OCI-M2 (cell line): ENCODE data around the gene KLHL40.

ENCODE experiments used
- DNase-seq: peaks from one replicate; lab custom pipeline; 2025; ENCODE audit not compliant: unreplicated experiment; lab: John Stamatoyannopoulos, UW

Gene KLHL40

DNA sequence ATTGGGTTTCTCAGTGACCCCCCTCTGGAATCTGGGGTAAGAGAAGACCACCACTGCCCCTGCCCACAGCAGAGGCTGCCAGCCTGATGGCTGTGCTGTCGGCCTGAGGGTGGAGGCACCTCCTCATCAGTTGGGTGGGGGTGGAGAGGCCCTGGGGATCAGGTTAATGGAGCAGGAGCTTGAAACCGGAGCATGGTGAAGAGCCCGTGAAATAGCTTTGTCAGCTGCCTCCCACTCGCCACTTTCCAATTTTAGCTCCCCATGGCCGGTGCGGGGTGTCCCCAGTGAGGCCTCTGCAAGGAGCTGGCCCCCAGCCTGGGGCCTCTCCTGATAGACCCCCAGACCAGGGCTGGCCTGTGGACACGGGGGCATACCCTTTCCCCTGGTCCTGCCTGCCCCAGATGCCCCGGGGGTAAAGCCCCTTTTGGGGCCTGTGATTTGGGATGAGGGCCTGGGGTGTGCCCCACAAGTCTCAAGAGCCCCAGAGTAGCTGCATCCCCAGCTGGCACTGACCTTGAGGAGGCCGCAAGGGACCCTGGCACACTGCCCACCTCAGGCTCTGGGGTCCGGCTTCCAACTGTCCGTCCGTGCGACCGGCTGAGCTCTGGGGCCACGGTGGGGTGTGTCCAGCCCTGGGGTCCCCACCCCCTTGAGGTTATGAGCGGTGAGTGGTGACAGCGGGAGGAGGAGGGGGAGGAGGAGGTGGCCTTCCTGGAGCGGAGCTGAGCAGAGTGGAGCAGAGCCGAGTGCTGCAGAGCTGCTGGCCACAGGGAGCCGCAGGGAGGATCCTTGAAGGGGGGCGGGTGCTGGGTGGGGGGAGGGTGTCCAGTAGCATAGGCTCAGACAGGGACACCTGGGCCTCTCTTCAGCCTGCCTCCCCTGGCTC, 17.0 kb downstream of the KLHL40 start, which contains the start of gene HHATL:
TSS of gene HHATL (minus strand) at position 733 of the 886 bp plus-strand sequence. CDS start 1,972 bp downstream, outside the sequence.
- no peak for DNase-seq

DNA sequence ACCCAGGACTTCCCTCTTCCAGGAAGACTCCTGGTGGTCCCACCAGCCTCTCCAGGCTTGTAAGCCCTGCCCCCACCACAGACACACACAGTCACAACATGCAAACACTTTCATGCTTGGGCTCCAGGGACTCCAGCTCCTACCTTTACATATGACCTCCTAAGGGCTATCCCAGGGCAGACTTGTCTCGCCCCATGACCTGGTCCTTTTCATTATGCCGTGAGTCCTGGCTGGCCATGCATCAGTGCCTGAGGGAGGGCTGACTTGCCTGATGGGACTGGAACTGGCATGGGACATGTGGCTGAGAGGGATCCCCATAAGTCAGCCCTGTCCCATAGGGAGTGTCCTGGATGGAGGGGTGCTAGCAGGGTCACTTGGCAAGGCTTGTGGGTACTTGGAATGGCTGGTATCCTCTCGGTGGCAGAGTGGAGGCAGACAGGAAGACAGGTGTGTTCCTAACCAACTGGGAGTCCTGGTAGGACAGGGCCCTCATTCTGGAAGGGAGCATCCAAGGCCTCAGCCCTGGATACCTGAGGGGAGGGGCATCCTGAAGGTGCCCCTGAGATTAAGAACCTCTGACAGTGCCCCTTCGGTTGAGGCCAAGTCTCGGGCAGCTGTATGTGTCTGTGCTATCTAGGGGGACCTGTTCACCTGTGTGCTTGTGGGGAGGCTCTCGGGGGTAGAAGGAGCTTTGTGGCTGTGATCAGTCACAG, 17.8 kb downstream of the KLHL40 start:
- DNase-seq, result no peak

DNA sequence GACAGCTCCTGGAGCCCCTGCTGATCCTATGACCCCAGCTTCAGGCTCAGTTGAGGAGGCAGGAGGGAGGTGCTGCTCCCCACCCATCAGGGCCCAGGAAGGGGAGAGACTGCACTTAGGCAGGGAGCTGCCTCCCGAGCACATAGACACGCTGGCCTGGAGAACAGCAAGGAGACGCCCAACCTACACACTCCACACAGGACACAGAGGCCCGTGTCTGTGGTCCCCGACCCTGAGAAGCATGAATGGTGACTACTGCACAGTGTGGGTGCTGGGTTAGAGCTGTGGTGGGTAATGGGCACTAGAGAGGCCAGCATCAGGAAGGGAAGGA, 18.3 kb downstream of the KLHL40 start:
- no peak for DNase-seq

DNA sequence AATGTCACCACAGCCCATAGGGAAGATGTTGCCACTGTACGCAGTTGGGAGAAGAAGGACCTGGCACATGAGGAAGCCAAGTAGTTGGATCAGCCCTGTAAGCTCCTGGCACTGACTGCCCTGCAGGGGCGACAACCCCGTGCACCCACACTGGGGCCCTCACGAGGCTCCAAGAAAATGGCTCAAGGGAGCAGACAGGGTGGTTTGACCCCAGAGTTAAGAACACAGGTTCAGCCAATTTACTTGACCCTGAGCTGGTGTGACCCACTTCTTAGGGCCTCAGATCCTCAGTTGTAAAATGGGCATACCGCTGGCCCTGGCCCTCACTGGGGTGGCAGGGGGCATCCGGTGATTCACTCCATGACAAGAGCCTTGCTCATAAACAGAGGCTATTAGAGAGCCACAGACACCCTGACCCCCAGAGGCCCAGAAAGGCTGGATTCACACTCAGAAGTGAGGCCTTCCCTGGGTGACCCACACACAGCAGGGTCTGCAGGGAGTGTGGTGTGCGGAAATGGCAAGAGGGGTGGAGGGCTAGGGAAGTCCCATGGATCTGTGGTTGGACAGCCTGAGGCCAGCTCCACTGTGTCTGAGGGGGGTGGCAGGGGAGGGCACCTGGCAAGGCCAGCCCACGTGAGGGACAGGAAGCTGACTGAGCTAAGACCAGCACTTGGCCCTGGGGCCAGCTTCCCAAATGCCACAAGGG, 19.0 kb downstream of the KLHL40 start:
- DNase-seq, result no peak

DNA sequence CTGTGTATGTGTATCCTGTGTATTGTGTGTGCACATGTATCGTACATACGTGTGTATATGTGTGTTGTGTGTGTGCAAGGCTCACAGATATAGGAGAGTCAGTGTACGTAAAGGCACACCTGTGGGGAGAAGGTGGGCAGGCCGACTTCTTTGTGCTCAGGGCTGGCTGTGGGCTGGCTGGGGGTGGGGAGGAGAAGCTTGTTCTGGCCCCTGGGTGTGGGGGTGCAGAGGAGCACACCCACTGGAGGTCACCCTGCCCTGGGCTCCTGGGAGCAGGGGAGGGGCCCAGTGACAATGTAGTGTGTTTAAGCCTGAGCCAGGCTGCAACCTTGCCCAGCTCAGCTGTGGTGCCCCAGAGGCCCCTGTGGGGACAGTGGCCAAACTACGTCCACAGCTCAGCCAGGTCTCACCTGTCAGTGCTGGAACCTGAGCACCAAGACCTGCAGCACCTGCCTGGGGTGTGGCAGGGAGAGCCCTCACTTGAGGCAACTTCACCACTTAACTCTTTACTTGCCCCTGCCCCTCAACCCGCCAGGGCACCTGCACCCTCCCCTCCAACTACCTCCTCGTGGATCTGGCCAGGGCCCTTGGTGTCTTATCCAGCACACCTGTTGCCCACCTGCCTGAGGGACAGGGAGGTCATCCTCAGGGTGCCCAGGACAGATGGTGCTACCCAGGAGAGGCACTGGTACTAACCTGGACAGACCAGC, 19.9 kb downstream of the KLHL40 start:
- no peak for DNase-seq

DNA sequence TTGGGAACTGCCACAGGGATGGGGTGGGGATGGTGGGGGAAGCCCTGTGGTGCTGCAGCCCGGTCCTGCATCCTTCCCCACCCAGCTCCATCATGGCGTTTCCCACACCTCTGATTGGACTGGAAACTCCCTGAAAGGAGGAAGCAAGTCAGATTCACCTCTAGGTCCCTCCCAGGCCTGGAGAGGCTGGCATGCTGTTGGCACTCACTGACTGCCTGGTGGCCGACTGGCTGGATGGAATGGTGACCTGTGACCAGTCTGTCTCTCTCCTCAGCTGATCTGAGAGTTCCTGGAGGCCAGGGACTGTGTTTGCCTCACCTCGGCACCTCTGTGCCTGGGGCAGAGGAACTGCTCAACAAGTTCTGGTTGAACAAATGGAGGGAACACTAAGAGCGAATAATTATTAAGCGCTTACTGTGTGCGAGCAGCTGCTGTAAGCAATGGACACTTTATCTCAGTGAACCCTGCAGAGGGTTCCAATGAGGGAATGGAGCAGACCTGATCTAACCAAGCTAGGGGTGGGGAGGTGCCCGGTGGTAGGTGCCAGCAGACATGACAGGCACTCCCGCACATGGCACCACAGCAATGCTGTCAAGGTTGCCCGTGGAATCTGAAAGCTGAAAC, 20.7 kb downstream of the KLHL40 start:
- no peak for DNase-seq

DNA sequence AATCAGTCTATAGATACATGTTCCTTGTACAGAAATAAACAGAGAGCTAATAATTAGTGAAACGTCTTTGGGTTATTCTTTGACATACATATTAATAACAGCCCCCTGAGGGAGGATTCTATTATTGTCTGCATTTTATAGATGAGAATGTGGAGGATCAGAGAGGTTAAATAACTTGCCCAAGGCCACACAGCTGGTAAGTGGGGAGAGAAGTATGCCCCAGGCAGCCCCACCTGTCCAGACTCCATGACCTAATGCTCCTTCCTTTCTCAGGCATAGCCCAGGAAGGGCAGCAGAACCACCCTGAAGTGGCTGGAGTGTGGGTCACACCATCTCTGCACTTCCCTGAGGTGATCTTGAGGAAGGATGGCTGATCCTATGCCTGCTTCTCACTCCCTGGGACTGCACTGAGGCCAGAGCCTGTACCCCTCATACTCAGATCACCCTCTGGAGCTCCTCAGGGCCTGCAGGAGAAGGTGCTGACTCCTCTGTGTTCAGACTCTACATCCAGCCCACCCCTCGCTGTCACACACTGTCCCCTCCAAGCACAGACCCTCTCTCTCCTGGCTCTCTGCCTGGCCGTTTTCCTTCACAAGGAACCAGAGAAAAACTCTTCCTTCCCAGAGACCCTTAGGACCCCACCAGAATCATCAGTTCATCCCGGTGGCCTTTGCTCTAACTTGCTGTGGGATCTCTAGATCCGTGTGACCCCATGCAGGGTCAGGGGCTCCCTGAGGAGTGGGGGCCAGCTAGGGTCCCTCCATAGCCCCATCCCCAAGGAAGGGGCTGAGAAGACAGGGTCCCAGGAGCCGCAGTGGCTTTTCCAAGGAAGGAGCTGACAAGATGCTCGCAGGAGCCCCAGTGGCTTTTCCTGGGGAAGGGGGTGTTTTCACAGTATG, 21.6 kb downstream of the KLHL40 start:
- DNase-seq, result no peak

DNA sequence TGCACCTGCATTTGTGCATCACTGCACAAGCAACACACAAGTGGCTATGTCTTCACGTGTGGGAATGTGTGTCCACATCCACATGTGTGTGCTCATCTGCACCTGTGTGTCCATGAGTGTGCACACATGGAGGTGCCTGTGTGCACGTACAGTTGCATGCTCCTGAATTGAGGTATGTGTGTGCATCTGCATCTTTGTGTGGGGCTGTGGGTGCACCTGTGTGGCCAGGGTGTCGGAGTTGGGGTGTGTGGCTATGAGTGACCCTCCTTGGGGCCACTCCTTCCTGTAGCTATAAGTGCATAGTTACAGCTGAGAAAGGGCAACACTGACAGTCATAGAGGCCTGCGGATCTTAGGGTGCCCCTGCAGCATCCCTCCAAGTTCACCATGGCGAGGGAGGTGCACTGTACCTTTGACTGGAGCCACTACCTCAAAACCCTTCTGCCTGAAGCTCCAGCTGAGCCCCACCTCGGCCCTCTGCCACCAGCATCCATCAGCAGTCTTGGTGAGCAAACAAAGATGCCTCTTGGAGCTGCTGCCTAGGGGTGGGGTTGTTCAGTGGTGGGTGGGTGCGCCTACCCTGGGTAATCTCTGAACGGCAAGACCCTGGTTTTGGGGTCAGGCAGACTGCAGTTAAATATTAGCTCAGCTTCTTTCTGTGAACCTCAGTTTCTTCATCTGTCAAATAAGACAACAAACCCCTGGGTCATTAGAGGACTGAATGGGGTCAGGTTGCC, 22.5 kb downstream of the KLHL40 start:
- DNase-seq, result no peak

DNA sequence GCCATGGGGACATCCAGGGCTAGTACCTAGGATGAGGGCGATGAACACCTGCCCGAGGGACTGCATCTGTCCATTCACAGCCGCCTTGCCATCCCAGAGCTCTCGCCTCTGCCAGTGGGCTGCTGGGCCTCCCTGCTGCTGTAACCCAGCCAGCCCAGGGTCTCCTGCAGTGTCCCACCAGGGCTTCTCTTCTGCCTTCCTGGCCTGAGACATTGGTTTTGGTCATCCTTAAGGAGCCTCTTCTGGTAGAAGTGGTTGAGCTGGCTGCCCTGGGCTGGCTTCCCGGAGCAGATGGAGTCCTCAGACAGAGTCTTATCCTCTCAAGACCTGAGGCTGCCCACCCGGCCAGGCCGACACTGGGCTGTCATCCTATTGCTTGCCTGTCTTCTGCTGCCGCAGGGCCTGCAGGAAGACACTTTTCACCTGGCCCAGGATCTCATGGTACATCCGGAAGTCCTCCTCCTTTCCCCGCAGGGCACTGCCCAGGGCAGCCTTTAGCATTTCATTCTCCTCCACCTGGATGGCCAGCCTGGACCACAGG, 23.3 kb downstream of the KLHL40 start:
- no peak for DNase-seq

DNA sequence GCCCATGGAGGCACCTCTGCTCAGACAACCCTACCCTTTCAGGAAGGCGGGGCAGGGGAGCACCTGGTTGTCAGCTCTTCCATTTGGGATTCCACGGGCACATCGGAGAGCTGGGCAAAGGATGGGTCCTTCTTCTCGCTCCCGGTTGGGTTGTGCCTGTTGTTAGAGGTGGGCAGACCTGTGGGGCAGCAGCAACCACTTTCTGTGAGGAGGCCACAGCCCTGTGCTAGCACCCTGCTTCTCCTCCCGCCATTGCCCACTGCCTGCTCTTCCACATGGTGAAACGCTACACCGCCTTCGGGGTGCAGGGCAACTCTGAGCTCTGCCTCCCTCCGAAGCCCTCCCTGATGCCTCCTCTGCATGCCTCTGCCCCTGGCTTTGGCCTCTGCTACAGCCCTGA, 24.3 kb downstream of the KLHL40 start:
- no peak for DNase-seq

DNA sequence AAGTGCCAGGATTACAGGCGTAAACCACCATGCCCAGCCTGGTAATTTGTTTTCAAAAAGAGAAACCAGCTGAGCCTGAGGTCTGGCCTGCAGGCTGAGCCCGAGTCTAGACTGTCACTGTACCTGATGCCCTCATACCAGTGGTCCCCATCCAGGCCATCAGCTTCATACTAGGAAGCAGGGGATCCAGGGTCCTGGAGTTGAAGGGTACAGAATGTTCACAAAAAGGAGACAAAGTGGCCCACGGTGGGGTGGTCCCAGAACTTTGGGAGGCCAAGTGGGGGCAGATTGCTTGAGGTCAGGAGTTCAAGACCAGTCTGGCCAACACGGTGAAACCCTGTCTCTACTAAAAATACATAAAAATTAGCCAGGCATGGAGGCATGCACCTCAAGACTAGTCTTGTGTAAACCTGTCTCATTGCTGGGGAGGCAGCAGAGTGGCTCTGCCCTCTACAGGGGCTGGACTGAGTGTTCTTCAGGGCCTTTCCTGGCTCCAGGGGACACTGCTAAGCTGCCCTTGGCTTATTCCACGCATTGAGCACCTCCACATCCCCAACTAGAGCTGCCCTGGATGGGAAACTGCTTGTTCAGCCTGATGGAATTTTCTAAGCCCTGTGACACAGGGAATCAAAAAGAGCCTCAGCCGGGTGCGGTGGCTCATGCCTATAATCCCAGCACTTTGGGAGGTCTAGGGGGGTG, 25.1 kb downstream of the KLHL40 start:
- DNase-seq, result no peak

DNA sequence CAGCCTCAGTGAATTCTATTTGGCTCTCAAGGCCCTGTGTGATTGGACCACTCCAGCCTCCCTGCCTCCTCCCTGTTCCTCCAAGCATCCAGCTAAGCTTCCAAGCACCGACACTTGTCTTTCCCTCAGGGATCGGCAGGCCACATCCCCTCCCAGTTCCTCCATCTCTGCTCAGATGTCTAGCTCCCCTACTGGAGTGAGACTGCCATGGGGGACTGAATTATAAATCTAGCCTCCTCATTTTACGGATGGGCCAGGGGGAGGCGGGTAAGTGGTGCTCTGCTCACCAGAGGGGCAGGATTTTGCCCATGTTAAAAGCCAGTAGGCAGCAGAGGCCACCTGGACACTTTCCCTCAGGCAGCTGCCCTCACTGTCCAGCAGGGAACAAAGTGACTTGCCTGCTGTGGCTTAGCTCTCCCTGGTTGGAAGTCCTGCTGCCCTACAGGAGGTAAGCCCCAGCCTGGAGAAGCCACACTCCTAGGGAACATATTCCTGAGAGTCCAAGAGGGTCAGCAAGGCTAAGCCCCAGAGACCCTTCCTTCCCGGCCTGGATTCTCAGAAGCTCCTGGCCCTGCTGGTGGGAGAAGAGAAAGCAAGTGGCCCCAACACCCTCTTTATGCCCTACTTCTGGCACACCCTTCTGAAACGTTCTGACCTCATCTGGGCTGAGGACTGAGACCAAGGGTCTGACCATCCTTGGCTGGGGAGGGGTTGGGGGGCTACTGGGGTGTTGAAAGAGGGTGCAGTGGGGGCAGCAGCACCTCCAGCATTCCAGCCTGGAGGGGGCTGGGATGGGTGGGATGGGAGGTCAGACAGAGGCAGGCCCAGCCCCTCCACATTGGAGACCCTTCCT, 26.4 kb downstream of the KLHL40 start:
- DNase-seq, result no peak

DNA sequence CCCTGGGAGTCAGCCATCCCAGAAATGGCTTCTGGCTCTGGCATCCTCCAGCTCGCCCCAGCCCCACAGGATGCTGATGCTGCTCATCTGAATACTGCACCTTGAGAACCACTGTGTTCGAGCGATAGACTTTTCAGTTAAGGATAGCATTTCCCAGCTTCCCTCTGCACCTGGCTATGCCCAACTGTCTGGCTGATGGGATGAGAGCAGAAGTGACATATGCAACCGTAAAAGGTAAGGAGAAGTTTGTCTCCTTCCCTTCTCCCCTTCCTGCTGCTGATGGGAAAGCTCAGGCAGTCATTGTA, 27.0 kb downstream of the KLHL40 start:
- no peak for DNase-seq

DNA sequence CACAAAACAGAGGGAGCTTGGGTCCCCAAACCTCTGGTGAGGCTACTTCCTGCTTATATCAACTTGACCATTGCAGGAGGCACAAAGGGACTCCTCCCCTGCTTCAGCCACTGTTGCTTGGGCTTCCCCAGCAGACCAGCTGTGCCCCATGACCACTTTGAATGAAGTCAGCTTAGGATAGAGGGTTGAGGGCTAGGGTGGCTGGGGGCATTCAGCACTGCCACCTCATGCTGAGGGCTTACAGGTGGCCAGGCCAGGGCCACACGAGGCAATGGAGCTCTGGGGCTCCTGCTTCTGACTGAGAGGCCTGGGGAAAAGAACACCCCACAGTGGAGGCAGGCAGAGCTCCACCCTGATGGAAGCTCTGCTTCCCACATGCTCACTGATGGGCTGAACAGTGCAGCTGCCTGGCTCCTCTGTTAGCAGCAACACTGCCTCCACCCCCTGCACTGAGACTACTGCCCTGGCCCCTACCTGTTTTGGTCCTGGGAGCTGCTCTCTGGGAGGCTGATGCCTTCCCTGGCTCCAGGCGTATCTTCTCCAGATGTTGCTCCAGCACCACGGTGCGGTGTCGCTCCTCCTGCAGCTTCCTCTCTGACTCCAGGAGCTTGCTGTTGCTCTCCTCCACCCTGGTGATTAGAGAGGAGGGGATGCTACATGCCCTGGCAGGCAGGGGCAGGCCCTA, 27.5 kb downstream of the KLHL40 start:
- no peak for DNase-seq

DNA sequence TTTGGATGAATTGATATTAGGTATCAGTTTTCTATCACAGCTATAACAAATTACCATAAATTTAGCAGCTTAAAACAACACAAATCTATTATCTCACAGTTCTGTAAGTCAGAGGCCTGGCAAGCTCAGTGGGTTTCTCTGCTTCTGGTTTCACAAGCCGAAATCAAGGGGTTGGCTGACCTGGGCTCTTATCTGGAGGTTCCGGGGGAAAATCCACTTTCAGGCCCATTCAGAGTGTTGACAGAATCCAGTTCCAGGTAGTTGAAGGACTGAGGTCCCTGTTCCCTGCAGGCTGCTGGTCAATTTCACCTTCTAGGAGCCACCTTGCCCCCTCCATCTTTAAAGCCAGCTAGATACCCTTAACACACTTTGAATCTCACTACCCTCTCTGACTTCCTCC, 28.4 kb downstream of the KLHL40 start:
- no peak for DNase-seq

DNA sequence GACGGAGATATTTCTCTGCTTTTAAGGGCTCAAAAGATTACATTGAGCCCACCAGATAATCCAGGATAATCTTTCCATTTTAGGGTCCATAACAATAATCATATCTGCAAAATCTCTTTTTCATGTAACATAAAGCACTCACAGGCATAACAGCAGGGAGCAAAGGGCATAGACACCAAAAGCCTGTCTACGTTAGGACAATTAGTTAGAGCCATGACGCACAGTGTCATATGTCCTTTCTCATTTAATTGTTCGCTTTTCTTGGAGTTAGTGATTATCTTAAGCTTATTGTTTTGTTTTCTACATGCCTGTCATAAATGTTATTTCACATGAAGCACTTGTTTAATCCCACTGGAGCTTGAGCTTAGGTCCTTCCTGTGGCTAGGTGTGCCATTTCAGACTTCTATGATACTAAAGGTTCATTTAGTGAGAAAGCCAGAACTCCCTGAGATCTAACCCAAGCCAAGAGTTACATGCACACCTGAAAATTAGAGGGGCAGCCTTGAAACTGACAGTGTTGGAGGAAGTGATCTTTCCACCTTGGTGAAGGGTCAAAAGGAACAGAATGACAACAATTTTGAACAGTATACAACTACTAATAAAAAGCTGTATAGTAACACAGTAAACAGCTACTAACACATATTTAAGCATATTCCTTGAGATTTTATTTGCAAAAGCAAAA, 29.0 kb downstream of the KLHL40 start:
- no peak for DNase-seq
